NCI-H82 treated with DMSO at 0.1 percent for 48 hours (cell line): Measurements from ENCODE around the gene FLT1.
A peak's percentile ranks its signal among the peaks of the same experiment; 100 is the strongest.

Experiments used
- DNase-seq: peaks from one replicate; lab custom pipeline; 2025; ENCODE audit not compliant: unreplicated experiment; lab: John Stamatoyannopoulos, UW

FLT1 gene

GRCh38 chr13:28459911-28460310 is 35.0 kb downstream of the FLT1 start:
- DNase-seq, result no peak

- no peak for DNase-seq
Measured at GRCh38 chr13:28458608-28459007, 36.3 kb downstream of the FLT1 start.

DNA sequence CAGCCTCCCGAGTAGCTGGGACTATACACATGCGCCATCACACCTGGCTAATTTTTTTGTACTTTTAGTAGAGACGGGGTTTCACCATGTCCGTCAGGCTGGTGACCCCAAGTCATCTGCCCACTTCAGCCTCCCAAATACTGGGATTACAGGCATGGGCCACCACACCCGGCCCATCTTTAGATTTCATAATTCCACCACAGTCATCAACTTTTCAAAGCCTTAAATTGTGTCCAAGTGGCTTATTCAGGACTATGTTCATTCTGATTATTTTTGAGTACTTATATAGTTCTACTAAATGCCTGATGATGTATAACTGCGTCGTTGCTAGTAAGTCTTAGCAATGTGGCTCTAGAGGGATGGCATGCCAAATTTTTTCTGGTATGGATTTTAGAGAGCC is 36.9 kb downstream of the FLT1 start:
- DNase-seq, result no peak

DNA sequence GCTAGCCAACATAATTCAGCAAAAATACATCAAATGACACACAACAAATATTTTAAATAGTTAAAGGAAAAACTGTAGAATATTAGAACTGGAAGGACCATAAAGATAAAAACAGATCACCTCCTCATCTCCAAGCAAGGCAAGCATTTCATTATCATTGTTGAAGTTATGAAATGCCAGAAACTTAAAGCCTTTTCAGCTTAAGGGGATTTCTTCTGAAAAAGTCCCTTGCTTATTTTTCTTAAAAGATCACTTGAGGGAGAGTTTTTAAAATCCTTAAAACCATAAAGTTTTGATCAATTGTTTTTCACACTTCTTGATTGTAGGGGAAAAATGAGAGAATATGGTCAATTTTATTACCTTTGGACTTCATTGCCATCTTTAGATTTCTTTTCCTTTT is 37.4 kb downstream of the FLT1 start:
- no peak for DNase-seq

- DNase-seq, result no peak
Measured at GRCh38 chr13:28455580-28456194, 39.2 kb downstream of the FLT1 start.

- DNase-seq, result no peak
Measured at GRCh38 chr13:28452755-28453154, 42.2 kb downstream of the FLT1 start.

- DNase-seq, result no peak
Measured at GRCh38 chr13:28451482-28452217, 43.3 kb downstream of the FLT1 start.

DNA sequence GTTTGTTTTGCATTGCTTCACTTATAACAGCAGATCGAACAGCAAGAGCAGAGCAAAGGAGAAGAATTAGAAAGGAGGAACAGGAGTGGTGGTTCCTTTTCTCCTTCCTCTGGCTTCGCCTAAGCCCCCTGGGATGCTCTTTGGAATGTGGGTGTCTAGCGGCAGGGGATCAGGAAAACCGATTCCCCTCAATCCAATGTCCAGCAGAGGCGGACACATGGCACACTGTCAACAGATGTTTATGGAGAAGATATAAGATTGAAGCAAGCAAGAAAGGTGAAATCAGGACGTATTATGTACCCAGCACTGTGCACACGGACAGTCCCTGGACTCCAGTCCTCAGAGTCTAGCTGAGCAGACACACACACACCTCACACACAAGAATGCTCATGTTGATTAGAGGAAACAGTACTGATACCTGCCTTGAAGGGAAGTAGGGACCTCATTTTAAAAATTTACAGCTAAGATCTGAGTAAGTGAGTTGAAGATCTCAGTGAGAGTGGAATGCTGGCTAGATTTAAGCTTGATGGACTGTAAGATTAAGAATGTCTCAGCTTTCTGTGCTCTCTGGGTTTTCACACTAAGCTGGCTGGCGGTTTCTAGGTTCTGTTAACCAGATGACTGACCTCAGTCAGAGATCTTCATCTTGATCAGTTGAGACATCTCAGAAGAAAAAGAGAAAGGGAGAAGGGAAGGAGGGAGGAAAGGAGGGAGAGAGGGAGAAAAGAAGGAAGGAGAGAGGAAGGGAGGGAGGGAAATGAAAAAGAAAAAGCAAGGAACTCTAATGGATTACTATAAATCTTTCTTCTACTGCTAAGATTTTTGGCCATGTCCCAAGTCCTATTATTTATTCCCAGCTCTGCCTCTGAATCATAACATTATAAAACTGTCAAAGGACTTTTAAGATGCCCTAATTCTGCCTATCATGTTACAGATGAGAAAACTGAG is 44.8 kb downstream of the FLT1 start:
- DNase-seq, result peak; percentile 48

DNA sequence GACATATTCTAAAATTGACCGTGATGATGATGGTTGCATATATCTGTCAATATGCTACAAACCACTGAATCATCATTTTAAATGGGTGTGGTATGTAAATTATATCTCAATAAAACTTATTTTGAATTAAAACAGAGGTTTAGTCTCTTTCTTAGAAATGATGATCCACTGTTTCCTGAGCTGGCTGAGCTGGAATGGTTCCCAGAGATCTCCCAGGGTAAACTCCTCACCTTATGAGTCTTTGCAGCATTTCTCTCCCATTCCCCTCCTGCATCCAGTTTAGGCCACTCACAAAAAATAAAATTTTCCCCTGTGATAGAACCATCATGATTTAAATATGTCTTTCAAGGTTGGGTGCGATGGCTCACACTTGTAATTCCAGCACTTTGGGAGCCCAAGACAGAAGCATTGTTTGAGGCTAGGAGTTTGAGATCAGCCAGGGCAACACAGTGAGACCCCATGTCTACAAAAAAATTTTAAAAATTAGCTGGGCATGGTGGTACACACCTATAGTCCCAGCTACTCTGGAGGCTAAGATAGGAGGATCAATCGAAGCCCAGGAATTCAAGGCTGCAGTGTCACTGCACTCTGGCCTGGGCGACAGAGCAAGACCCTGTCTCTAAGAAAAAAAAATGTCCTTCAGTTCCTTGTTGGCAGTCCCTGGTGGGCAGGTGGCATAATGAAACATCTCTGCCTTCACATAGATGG is 46.1 kb downstream of the FLT1 start:
- DNase-seq, result no peak

GRCh38 chr13:28447989-28448388 is 46.9 kb downstream of the FLT1 start:
- no peak for DNase-seq

- DNase-seq, result no peak
Measured at GRCh38 chr13:28447206-28447605, 47.7 kb downstream of the FLT1 start.

DNA sequence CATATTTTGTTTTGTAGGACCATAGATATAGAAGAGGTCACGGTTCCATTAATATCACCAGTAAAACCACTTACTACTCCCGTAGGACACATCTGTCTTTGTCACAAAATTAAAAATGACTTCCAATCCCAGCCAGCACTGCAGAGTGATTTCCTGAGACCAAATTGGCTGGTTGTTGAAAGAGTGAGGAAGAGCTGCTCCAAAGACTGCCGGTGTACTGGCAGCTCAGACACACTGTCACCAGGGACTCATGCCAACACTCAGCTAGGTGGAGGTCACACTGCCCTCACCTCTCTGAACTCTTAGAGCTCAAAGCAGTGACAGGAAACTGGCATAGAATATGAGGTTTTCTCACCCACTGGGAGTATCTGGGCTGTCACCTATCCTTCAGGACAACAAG is 52.1 kb downstream of the FLT1 start:
- DNase-seq, result no peak

GRCh38 chr13:28441529-28441928 is 53.4 kb downstream of the FLT1 start:
- DNase-seq, result no peak

DNA sequence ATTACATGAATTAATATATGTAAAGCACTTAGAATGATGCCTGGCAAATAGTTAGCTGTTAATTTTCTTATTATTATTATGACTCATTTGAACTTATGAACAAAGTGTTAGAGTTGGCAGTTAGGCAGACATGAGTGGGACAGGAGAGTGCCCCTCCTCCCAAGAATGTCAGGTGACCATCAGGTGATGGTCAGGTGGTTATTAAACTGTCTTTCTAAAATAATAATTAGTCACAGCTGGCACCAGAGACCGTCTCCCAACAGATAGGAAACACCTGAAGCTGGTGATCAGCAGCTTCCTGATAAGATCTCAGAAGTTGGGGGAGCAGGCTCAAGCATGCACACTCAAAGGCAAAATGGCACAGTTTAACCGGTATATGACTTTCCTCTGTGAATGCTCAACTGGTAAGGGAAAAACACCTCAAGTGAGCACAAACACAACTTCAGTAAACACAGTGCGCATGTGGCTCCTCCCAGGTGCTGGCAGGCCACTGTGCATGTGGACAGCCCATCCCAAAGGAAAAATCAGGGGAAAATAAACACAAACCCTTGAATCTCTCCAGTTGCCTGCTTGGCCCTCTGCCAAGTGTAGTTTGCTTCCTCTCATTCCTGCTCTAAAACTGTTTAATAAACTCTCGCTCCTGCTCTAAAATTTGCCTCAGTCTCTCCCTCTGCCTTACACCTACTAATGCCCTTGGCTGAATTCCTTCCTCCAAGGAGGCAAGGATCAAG is 54.0 kb downstream of the FLT1 start:
- no peak for DNase-seq

DNA sequence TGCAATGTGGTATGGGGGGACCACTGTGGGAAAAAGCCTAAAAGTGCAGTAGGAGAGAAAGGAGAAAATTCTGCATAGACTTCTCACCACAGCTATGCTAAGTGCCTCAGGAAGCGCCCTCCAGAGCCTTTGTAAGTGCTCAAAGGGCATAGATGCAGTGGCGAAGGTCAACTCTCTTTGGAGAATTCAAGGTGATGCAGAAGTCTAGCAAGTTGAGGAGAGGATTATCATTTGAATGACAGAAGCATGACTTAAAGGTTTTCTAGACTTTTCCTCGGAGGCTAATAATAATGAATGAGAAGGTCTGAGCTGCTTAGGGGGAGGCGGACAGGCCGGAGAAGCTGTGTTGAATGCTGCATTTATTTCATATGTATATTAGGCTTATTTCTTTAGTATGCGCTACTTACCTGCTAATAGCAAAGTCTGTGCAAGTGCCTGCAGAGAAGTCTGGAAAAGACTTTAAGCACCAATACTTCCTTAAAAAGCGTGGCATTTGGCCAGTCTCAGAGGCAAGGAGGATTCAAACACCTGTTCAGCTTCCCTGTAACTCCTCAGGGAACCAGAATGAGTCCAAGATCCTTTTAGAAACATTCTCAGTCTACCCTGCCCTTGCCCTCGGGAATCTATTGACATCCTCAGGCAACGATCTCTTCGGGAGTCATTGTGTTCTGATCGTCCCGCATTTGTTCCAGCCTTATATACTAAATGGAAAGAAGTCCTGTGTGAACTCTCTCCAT is 56.2 kb downstream of the FLT1 start:
- DNase-seq, result no peak

- no peak for DNase-seq
Measured at GRCh38 chr13:28438067-28438466, 56.9 kb downstream of the FLT1 start.

GRCh38 chr13:28435917-28436316 is 59.0 kb downstream of the FLT1 start:
- no peak for DNase-seq

DNA sequence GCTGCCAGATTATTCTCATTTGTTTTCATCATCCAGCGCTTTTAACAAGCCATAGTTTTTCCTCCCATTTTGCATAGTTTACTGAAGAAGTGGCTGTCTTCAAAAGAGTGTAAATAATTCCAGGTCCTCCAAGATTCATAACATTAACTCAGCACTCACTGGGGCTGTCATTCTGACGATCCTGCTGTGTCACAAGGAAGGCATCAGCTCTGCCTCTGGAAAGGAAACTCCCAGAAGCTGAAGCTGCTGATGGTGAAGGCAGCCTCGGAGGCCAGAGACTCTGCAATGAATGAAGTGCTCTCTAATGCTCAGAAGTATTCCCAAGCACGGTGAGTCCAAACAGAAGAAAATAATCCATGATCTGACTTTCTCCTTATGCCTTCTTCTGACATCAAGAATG is 60.0 kb downstream of the FLT1 start:
- DNase-seq, result no peak

GRCh38 chr13:28432816-28433560 is 61.9 kb downstream of the FLT1 start:
- DNase-seq, result no peak
